CD4-positive, alpha-beta T cell treated with Interleukin-17A for 4 hours (primary cell): ENCODE results near the gene ZNF771.
"Not testable (repeated sequence)": the region's sequence is repeated elsewhere in the genome, so short reads cannot be mapped to it uniquely, and the experiment has no call there.

Source experiments
- DNase-seq: peaks from one replicate; pipeline ENCODE4 v3.0.0-alpha.2; 2020; ENCODE audit warnings: mixed read lengths

ZNF771 gene

GRCh38 chr16:30438835-30439234 is 31.4 kb downstream of the ZNF771 start:
- no peak for DNase-seq

- DNase-seq, result no peak
Observed at GRCh38 chr16:30439720-30440348, 32.4 kb downstream of the ZNF771 start.

- no peak for DNase-seq
Observed at GRCh38 chr16:30443631-30444030, 36.2 kb downstream of the ZNF771 start.

GRCh38 chr16:30444231-30445148 is 37.1 kb downstream of the ZNF771 start:
- DNase-seq, result no peak

GRCh38 chr16:30445149-30445407 is 37.7 kb downstream of the ZNF771 start:
- DNase-seq, result no peak

GRCh38 chr16:30445408-30446202 is 38.2 kb downstream of the ZNF771 start, which contains the start of gene SEPHS2:
SEPHS2 (minus strand) TSS chr16:30445874; CDS start chr16:30445727, 147 bp downstream.
- peak; percentile 94 for DNase-seq

- no peak for DNase-seq
Observed at GRCh38 chr16:30446203-30446595, 38.8 kb downstream of the ZNF771 start.

GRCh38 chr16:30447512-30448226 is 40.3 kb downstream of the ZNF771 start:
- no peak for DNase-seq

GRCh38 chr16:30449116-30449435 is 41.7 kb downstream of the ZNF771 start:
- DNase-seq, result no peak

- not testable (repeated sequence) for DNase-seq
Observed at GRCh38 chr16:30452709-30453580, 45.5 kb downstream of the ZNF771 start.

- DNase-seq, result no peak
Observed at GRCh38 chr16:30456302-30456701, 48.9 kb downstream of the ZNF771 start.

- no peak for DNase-seq
Observed at GRCh38 chr16:30457256-30457655, 49.9 kb downstream of the ZNF771 start.

- DNase-seq, result no peak
Observed at GRCh38 chr16:30457743-30458560, 50.5 kb downstream of the ZNF771 start.

- peak; percentile 90 for DNase-seq
Observed at GRCh38 chr16:30458561-30459394, 51.4 kb downstream of the ZNF771 start.

GRCh38 chr16:30459456-30459855 is 52.0 kb downstream of the ZNF771 start:
- DNase-seq, result no peak

- DNase-seq, result not testable (repeated sequence)
Observed at GRCh38 chr16:30461426-30461825, 54.0 kb downstream of the ZNF771 start.

GRCh38 chr16:30464078-30464477 is 56.7 kb downstream of the ZNF771 start:
- no peak for DNase-seq
